HL-60/S4 treated with retinoic acid at 250 ng/mL for 4 days and 3 days (cell line): ENCODE results near the gene QSOX1.

Source experiments
- in situ Hi-C: fragments of 300-500 bp; cut with MboI; formaldehyde crosslinking; loops from 2 replicates; pipeline ENCODE4 v1.7.0; 2022; ENCODE audit warnings: low sequenced_read_pairs

Gene QSOX1

DNA sequence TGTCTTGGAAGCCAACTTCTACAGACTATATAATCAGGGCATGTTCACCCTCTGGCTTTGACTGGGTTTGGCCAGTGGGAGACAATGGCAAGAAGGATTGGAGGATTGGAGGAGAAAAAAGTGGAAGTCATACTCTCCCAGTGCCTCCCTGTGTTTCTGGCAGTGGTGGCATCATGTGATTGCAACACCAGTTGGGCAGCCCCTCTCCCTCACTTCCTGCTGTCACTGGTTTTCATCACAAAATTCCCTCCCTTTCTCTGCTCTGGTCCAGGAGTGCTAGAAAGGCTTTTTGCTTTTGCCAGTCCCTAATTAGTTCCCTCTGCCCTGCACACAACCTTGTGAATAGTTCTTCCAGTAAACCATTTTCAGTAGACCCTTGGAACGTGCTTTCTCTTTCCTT lies 3.7 kb upstream of the QSOX1 start:
- in situ Hi-C loops: no loop called here

DNA sequence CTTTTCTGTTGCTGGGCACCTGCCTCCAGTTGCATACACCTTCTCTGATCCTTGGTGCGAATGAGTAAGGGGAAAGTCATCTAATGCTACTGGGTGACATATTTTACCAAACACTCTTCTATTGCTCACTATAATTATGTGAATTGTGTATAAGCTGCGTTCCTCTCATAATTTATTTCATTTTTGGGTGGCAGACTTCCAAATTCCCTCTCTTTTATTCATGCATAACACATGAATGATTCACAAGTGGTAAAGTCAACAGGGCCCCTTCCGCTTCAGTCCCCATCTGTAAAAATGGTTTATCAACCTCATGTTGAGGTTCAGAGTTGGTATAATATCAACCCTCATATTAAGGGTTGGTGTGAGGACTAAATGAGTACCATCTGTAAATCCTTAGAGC lies 3.2 kb upstream of the QSOX1 start:
- in situ Hi-C loops: no loop called here

GRCh38 chr1:180152588-180152987 lies 2.1 kb upstream of the QSOX1 start:
- in situ Hi-C loops: no loop called here

- in situ Hi-C loops: no loop called here
These were observed 1.6 kb upstream of the QSOX1 start for GRCh38 chr1:180153032-180153431.

GRCh38 chr1:180154003-180154324 lies 705 bp upstream of the QSOX1 start:
- in situ Hi-C loops: no loop called here

DNA sequence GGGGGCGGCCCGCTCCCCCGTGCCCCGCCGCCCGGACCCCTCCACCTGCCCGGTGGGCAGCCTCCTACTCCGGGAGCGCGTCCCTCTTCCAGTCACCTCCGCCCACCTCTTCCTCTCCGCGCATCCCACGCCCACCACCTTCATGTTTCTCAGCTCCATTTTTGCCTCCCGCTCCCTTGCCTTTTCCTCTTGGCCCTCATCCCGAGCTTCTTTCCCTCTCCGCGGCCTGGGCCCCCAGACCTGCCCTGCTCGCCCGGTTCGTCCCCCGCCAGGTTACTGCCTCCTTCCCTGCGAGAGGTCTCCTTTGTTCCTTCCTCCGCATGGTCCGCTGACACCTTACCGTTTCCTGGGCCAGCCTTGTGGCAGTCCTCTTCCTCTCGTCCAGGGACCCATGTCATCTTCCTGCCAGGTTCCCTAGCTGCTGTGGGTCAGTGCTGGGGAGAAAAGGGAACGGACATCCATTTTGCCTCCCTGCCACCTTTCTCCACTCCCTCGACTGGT lies 563 bp downstream of the QSOX1 start:
- in situ Hi-C loops: no loop called here

GRCh38 chr1:180156201-180156600 lies 1.5 kb downstream of the QSOX1 start:
- in situ Hi-C loops: no loop called here

DNA sequence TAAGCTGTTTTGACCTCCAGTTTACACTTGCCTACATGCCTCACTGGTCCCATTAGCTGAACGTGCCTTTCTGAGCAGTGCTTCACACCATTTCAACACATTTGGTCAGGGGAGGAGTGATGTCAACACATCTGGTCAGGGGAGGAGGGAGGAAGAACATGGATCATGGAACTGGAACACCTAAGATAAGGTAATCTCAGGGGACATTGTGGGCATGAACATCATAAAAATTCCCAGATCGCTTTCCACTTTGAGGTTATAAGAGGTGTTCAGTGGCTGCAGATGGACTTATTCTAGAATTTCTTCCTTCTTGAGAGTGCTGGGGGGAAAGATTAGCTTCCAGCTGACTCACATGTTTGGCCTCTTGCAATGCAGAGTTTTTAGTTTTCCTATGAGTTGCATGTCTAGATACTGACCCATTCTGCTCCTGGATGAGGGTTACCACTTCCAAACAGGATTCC lies 2.0 kb downstream of the QSOX1 start:
- in situ Hi-C loops: no loop called here

- in situ Hi-C loops: no loop called here
These were observed 2.4 kb downstream of the QSOX1 start for GRCh38 chr1:180157108-180157507.

DNA sequence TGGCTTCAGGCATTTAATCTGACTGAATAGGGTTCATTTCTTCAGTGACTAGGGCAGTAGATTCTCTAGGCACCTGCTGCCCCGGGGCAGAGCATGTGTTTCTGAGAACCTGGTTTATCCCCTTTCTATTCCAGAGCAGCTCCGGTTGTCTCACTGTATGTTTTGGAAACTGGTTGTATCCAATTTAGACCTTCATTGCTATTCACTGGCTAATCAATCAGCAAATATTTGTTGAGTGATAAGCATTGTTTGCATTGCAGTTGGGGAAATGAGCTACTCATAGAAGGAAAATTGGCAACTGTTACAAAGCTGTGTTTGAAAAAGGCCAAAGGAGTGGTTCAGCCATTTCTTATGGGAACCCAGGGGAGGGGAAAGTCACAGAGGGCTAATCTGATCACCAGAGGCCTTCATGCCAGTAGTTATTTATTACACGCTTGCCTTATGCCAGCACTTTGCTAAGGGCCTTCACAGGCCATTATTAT lies 2.9 kb downstream of the QSOX1 start:
- in situ Hi-C loops: no loop called here

GRCh38 chr1:180158149-180159147 lies 3.8 kb downstream of the QSOX1 start:
- in situ Hi-C loops: no loop called here

- in situ Hi-C loops: no loop called here
These were observed 5.7 kb downstream of the QSOX1 start for GRCh38 chr1:180160357-180160756.

- in situ Hi-C loops: no loop called here
These were observed 8.4 kb downstream of the QSOX1 start for GRCh38 chr1:180163041-180163440.

- in situ Hi-C loops: no loop called here
These were observed 10.4 kb downstream of the QSOX1 start for GRCh38 chr1:180165096-180165495.

GRCh38 chr1:180165509-180166435 lies 11.1 kb downstream of the QSOX1 start:
- in situ Hi-C loops: no loop called here

- in situ Hi-C loops: no loop called here
These were observed 11.7 kb downstream of the QSOX1 start for GRCh38 chr1:180166436-180166800.

DNA sequence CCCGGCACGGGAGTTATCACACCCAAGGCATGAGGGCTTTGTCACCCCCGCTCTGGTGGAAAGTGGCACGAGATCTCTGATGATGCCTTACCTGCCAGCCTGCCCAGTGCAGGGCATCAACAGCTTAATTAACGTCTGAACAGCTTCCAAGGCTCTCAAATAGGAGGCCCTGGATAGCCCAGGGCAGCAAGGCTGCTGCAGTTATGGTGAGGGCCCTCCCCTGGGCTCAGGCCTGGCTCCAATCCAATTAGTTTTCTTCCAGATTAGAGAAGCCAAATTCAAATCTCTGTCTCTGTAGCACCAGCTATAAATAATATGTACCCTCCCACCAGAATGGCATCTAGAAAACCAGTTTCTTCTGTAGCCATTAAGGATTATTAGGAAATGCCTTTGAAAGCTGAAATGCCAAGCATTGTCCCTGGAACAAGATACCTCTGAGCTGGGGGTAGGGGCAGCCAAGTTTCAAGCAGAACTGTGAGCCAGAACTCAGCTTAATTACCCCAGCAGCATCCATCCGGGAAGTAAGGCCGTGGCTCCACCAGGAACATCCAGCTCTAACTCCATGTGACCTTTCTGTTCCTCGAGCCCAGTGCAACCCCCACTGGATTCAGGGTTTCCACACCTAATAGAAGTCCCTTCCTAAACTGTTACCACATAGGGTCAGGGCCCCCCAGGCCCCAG lies 12.5 kb downstream of the QSOX1 start:
- in situ Hi-C loops: no loop called here

- in situ Hi-C loops: no loop called here
These were observed 13.2 kb downstream of the QSOX1 start for GRCh38 chr1:180167721-180168467.

- in situ Hi-C loops: no loop called here
These were observed 14.3 kb downstream of the QSOX1 start for GRCh38 chr1:180168786-180169639.
